ENCODE data around the gene SIX5. TPM values are rescaled to one million over a fixed set of nuclear protein-coding genes. Genes with fewer than 3 reads are reported as not detected.
"Not testable (repeated sequence)": the region's sequence is repeated elsewhere in the genome, so short reads cannot be mapped to it uniquely, and the experiment has no call there.

Gene SIX5
- total RNA-seq, 2 experiments from 2014 or later, result 2.3 to 2.4 TPM

GRCh38 chr19:45764945-45765701, 3.9 kb downstream of the SIX5 start:
- Mint-ChIP-seq H3K36me3 (no peaks in the 10 kb centered on the region), H3K27me3 (peaks cover 18% of the 10 kb centered on the region), H3K9me3 (no peaks in the 10 kb centered on the region), H3K27ac (no peak overlapping the region), H3K4me1 (ENCODE audit: low read depth) (peaks cover 8% of the 10 kb centered on the region), H3K4me3 (peak overlapping the region; percentile 17)
- ChIA-PET CTCF (interaction anchor here (1.0 kb wide), 2 partner anchors 14 to 52 kb away, joined by 3 read pairs; no protein-coding TSS in a partner anchor), POLR2A (no interaction called here)
- intact Hi-C loops (cut with micrococcal nuclease), result no loop called here
- no peak for DNase-seq

GRCh38 chr19:45764475-45764874, 4.6 kb downstream of the SIX5 start:
- peaks cover 5% of the 10 kb centered on the region for H3K4me1 Mint-ChIP-seq (ENCODE audit: low read depth)
- no peak for DNase-seq
- H3K27me3 Mint-ChIP-seq, result peaks cover 18% of the 10 kb centered on the region
- no peaks in the 10 kb centered on the region for H3K36me3 Mint-ChIP-seq
- ChIA-PET CTCF (interaction anchor here (1.0 kb wide), 1 partner anchor 52 kb away, joined by 3 read pairs; no protein-coding TSS in a partner anchor), POLR2A (no interaction called here)
- no peak overlapping the region for H3K27ac Mint-ChIP-seq
- H3K9me3 Mint-ChIP-seq, result no peaks in the 10 kb centered on the region
- intact Hi-C loops (cut with micrococcal nuclease), result no loop called here
- peak overlapping the region; percentile 17 for H3K4me3 Mint-ChIP-seq

- DNase-seq, result no peak
- H3K36me3 Mint-ChIP-seq, result no peaks in the 10 kb centered on the region
- intact Hi-C loops (cut with micrococcal nuclease), result no loop called here
- peaks cover 5% of the 10 kb centered on the region for H3K4me1 Mint-ChIP-seq (ENCODE audit: low read depth)
- H3K27me3 Mint-ChIP-seq, result peaks cover 20% of the 10 kb centered on the region
- H3K9me3 Mint-ChIP-seq, result no peaks in the 10 kb centered on the region
- H3K4me3 Mint-ChIP-seq, result no peak overlapping the region
- POLR2A ChIA-PET, result no interaction called here
- H3K27ac Mint-ChIP-seq, result no peak overlapping the region
- CTCF ChIA-PET, result no interaction called here
Measured at GRCh38 chr19:45763691-45764294, 5.3 kb downstream of the SIX5 start.

GRCh38 chr19:45762870-45763631, 6.0 kb downstream of the SIX5 start:
- Mint-ChIP-seq H3K27me3 (peaks cover 20% of the 10 kb centered on the region), H3K4me3 (no peak overlapping the region), H3K36me3 (no peaks in the 10 kb centered on the region), H3K9me3 (no peaks in the 10 kb centered on the region), H3K27ac (no peak overlapping the region), H3K4me1 (ENCODE audit: low read depth) (peaks cover 5% of the 10 kb centered on the region)
- POLR2A ChIA-PET, result no interaction called here
- CTCF ChIA-PET, result interaction anchor here (0.6 kb wide), 1 partner anchor 35 kb away, joined by 3 read pairs; no protein-coding TSS in a partner anchor
- no peak for DNase-seq
- intact Hi-C loops (cut with micrococcal nuclease), result no loop called here

- CTCF ChIA-PET, result no interaction called here
Measured at GRCh38 chr19:45761714-45762113, 7.3 kb downstream of the SIX5 start.

GRCh38 chr19:45758921-45759320, 10.1 kb downstream of the SIX5 start:
- Mint-ChIP-seq H3K4me1 (ENCODE audit: low read depth) (no peaks in the 10 kb centered on the region), H3K9me3 (no peaks in the 10 kb centered on the region), H3K36me3 (no peaks in the 10 kb centered on the region), H3K27me3 (peaks cover 5% of the 10 kb centered on the region), H3K27ac (no peak overlapping the region), H3K4me3 (no peak overlapping the region)
- CTCF ChIA-PET, result interaction anchor here (1.3 kb wide), 1 partner anchor 14 kb away, joined by 3 read pairs; no protein-coding TSS in a partner anchor
- intact Hi-C loops (cut with micrococcal nuclease), result no loop called here
- no peak for DNase-seq
- POLR2A ChIA-PET, result no interaction called here

More at GRCh38 chr19:45761714-45762113, 7.3 kb downstream of the SIX5 start:
- no peak for DNase-seq
- Mint-ChIP-seq H3K4me1 (ENCODE audit: low read depth) (no peaks in the 10 kb centered on the region), H3K27me3 (peaks cover 16% of the 10 kb centered on the region), H3K36me3 (no peaks in the 10 kb centered on the region), H3K9me3 (no peaks in the 10 kb centered on the region), H3K27ac (no peak overlapping the region), H3K4me3 (no peak overlapping the region)
- POLR2A ChIA-PET, result no interaction called here
- intact Hi-C loops (cut with micrococcal nuclease), result no loop called here

- ChIA-PET POLR2A (no interaction called here), CTCF (interaction anchor here (1.0 to 1.1 kb wide), 2 partner anchors 12 to 41 kb away, joined by 3 read pairs; partner anchors contain the start of gene SIX5)
- H3K9me3 Mint-ChIP-seq, result no peaks in the 10 kb centered on the region
- peaks cover 5% of the 10 kb centered on the region for H3K27me3 Mint-ChIP-seq
- no peak overlapping the region for H3K4me3 Mint-ChIP-seq
- no peak overlapping the region for H3K27ac Mint-ChIP-seq
- no peaks in the 10 kb centered on the region for H3K36me3 Mint-ChIP-seq
- intact Hi-C loops (cut with micrococcal nuclease), result no loop called here
- DNase-seq, result no peak
- no peaks in the 10 kb centered on the region for H3K4me1 Mint-ChIP-seq (ENCODE audit: low read depth)
Measured at GRCh38 chr19:45757695-45758094, 11.4 kb downstream of the SIX5 start.

- POLR2A ChIA-PET, result no interaction called here
Measured at GRCh38 chr19:45754323-45754722, 14.7 kb downstream of the SIX5 start.

GRCh38 chr19:45753548-45753947, 15.5 kb downstream of the SIX5 start:
- H3K4me1 Mint-ChIP-seq (ENCODE audit: low read depth), result no peaks in the 10 kb centered on the region
- H3K9me3 Mint-ChIP-seq, result no peaks in the 10 kb centered on the region
- no peaks in the 10 kb centered on the region for H3K36me3 Mint-ChIP-seq
- intact Hi-C loops (cut with micrococcal nuclease), result no loop called here
- CTCF ChIA-PET, result no interaction called here
- H3K4me3 Mint-ChIP-seq, result no peak overlapping the region
- no peak overlapping the region for H3K27ac Mint-ChIP-seq
- no peaks in the 10 kb centered on the region for H3K27me3 Mint-ChIP-seq
- DNase-seq, result no peak
- POLR2A ChIA-PET, result no interaction called here

More at GRCh38 chr19:45754323-45754722, 14.7 kb downstream of the SIX5 start:
- Mint-ChIP-seq H3K9me3 (no peaks in the 10 kb centered on the region), H3K27ac (no peak overlapping the region), H3K4me1 (ENCODE audit: low read depth) (no peaks in the 10 kb centered on the region), H3K27me3 (peaks cover under 1% of the 10 kb centered on the region), H3K36me3 (no peaks in the 10 kb centered on the region), H3K4me3 (no peak overlapping the region)
- DNase-seq, result no peak
- CTCF ChIA-PET, result no interaction called here
- intact Hi-C loops (cut with micrococcal nuclease), result no loop called here

- no peaks in the 10 kb centered on the region for H3K4me1 Mint-ChIP-seq (ENCODE audit: low read depth)
- no peaks in the 10 kb centered on the region for H3K36me3 Mint-ChIP-seq
- POLR2A ChIA-PET, result no interaction called here
- H3K9me3 Mint-ChIP-seq, result no peaks in the 10 kb centered on the region
- intact Hi-C loops (cut with micrococcal nuclease), result no loop called here
- no peak overlapping the region for H3K4me3 Mint-ChIP-seq
- DNase-seq, result no peak
- CTCF ChIA-PET, result interaction anchor here (1.4 kb wide), 1 partner anchor 17 kb away, joined by 5 read pairs; the partner anchor contains the start of gene SIX5
- peaks cover under 1% of the 10 kb centered on the region for H3K27me3 Mint-ChIP-seq
- no peak overlapping the region for H3K27ac Mint-ChIP-seq
Measured at GRCh38 chr19:45752639-45753038, 16.4 kb downstream of the SIX5 start.

- H3K4me1 Mint-ChIP-seq (ENCODE audit: low read depth); DNase-seq; H3K36me3 Mint-ChIP-seq; POLR2A ChIA-PET; H3K4me3 Mint-ChIP-seq; CTCF ChIA-PET; H3K27ac Mint-ChIP-seq; H3K9me3 Mint-ChIP-seq; H3K27me3 Mint-ChIP-seq; intact Hi-C loops (cut with micrococcal nuclease): not testable (repeated sequence)
Measured at GRCh38 chr19:45751483-45751882, 17.6 kb downstream of the SIX5 start.

GRCh38 chr19:45747513-45747912, 21.5 kb downstream of the SIX5 start:
- ChIA-PET POLR2A (no interaction called here), CTCF (interaction anchor here (1.8 kb wide), 1 partner anchor 52 kb away, joined by 5 read pairs; no protein-coding TSS in a partner anchor)
- Mint-ChIP-seq H3K27ac (no peak overlapping the region), H3K4me3 (no peak overlapping the region), H3K9me3 (no peaks in the 10 kb centered on the region), H3K4me1 (ENCODE audit: low read depth) (no peaks in the 10 kb centered on the region), H3K36me3 (no peaks in the 10 kb centered on the region), H3K27me3 (peaks cover 12% of the 10 kb centered on the region)
- no peak for DNase-seq
- intact Hi-C loops (cut with micrococcal nuclease), result no loop called here

Measured in activated CD4-positive, alpha-beta memory T cell treated with anti-CD3 and anti-CD28 coated beads for 36 hours (primary cell).